NCI-H774 (cell line): Measurements from ENCODE around the gene TNPO2.
"Not testable (repeated sequence)": the region's sequence is repeated elsewhere in the genome, so short reads cannot be mapped to it uniquely, and the experiment has no call there.

Experiments used
- DNase-seq: peaks from one replicate; lab custom pipeline; 2025; lab: John Stamatoyannopoulos, UW

TNPO2 gene

DNA sequence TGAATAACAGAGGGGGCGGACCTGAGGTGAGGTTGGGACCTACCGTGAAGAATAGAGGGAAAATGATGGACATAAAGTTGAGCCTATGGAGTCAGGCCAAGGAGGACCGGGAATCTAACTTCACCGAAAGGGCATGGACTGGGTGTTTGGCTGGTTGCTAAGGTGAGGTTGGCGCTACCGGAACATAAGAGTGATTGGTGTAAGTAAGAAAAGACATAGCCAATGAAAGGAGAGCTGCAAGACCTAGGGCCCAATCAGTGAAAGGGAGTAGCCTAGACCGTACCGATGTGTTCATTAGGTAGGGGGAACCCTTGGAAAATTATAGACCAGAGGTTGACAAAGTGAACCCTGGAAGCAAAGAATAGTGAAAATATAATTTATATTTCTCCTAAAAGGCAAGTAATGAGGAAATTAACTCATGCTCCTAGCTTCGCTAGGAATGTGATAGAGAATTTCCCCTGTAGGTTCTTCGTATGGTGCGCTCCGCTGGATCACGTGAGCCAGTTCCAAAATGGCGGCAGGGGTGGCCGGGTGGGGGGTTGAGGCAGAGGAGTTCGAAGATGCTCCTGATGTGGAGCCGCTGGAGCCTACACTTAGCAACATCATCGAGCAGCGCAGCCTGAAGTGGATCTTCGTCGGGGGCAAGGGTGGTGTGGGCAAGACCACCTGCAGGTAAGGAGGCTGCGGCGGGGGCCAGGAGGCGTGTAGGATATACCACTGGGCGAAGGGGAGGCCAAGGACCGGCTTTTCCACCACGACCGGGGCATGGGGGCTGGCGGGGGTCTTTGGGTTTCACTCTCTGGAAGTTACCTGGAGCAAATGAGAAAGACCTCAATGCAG is 13.5 kb upstream of the TNPO2 start, which contains the start of gene GET3:
Gene GET3 (plus strand): TSS at position 503 of the 840 bp plus-strand sequence. CDS start 9 bp downstream, at position 512.
- peak; percentile 99 for DNase-seq

DNA sequence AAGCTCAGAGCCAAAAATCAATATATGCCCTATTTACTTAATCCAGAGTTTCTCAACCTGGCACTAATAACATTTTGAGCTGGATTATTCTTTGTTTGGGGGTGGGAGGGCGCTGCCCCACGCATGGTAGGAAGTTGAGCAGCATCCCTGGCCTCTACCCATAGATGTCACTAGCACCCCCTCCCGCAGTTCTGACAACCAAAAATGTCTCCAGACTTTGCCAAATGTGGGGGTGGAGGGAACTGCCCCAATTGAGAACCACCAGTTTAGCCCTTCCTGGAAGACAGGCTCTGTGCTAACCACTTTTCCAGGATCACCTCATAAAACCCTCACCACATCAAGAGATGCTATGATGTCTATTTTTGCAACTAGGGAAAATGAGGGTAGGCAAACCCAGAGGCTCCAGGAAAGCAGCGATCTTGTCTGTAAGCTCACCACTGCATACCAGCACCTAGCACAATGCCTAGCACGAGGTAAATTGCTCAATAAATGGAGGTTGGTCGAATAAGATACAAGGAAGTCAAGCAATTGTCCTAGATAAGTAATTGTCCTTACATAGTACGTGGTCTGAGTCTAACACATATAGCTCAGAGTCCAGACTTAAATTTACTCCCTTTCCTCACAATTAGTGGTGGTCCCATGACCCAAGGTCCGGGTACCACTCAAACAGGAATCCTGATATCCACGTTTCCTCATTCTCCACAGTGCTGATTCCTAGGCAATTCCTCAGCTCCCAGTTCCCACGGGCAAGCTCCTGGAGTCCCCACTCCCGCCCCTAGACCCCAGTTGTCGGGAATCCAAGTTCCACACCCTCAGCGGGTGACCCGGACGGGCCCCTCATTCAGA is 9.9 kb upstream of the TNPO2 start:
- DNase-seq = no peak

DNA sequence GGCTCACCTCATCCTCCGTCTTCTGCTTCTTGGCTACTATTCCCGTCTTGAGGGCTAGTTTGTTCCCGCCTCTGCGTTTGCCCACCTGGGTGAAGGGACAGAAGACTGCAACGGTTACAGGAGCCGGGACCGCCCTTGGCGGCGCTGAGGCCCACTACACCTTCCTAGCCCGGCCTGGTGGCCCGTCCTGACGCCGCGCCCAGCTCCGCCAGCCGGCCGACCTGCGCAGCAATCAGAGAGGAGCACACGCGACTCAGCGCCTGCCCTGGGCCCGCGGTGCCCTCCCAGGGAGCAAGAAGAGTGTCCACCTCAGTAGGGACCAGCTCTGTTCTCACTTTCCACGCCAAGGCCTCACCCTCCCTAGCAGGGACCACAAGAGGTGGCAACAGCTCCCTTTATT is 7.6 kb upstream of the TNPO2 start:
- DNase-seq = no peak

DNA sequence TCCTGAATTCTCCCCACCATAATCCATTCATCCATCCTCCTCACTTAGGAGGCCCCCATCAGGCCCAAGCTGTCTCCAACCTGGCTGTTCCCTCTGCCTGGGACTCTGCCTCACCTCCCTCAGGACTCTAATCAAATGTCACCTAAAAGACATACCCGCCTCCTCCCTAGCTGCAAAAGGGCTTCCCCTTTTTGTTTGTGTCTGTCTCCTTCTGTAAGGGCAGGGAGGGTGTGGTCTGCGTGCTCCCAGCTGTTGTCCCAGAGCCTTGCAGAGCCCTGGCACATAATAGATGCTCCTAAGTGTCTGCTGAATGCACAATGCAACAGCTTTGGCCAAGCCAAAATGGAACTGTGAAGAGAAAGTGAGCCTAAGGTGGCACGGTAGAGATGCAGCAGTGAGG is 6.3 kb upstream of the TNPO2 start:
- DNase-seq = no peak

DNA sequence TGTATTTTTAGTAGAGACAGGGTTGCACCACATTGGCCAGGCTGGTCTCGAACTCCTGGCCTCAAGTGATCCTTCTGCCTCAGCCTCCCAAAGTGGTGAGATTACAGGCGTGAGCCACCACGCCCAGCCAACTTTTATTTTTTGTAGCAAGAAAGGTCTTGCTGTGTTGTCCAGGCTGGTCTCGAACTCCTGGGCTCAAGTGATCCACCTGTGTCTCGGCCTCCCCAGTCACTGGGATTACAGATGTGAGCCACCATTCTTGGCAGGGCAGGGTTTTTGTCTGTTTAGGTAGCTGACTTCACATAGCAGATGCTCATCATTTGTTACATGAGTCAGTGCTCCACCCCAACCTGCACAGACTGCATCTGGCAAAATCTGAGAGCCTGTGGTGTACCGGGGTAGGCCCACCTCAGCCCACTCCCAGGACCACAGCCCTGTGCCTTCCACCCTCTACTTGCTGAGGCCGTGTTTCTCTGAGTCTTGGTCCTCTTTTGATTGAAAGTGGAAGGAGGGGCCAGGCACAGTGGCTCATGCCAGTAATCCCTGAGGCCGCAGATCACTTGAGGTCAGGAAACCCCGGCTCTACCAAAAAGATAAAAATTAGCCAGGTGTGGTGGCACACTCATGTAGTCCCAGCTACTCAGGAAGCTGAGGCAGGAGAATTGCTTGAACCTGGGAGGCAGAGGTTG is 4.2 kb upstream of the TNPO2 start:
- no peak for DNase-seq

DNA sequence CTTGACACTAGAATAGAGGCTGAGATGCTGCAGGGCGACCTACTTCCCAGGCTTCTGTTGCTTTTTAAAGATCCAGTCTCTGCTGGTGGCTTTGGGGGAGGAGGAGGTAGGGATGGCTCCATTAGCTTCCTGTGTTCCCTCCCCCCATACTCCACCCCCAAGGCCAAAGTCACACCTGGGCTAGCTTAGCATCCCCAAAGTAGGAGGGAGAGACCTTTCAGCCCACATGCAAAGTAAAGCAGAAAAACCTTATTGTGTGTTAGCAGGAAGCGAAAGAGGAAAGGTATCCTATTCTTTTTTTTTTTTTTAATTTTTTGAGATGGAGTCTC is 3.2 kb upstream of the TNPO2 start:
- no peak for DNase-seq

DNA sequence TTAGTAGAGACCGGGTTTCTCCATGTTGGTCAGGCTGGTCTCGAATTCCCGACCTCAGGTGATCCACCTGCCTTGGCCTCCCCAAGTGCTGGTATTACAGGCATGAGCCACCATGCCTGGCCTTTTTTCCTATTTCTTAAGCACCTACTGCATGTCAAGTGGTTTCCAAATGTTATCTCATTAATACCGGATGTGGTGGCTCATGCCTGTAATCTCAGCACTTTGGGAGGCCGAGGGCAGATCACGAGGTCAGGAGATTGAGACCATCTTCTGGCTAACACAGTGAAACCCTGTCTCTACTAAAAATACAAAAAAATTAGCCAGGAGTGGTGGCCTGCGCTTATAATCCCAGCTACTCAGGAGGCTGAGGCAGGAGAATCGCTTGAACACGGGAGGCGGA is 1.9 kb upstream of the TNPO2 start:
- not testable (repeated sequence) for DNase-seq

DNA sequence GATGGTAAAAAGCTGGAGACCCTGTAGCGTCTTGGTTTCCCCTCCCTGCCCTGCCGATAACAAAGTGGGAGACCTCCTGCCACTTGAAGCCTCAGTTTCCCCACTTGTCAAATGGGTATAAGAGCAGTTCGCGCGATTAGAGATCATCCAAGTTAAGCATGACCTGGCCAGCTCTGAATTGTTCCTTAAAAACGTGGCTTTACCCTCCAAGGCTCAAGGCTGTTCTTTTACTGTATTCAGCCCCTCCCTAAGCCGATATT is 421 bp downstream of the TNPO2 start:
- DNase-seq = no peak

DNA sequence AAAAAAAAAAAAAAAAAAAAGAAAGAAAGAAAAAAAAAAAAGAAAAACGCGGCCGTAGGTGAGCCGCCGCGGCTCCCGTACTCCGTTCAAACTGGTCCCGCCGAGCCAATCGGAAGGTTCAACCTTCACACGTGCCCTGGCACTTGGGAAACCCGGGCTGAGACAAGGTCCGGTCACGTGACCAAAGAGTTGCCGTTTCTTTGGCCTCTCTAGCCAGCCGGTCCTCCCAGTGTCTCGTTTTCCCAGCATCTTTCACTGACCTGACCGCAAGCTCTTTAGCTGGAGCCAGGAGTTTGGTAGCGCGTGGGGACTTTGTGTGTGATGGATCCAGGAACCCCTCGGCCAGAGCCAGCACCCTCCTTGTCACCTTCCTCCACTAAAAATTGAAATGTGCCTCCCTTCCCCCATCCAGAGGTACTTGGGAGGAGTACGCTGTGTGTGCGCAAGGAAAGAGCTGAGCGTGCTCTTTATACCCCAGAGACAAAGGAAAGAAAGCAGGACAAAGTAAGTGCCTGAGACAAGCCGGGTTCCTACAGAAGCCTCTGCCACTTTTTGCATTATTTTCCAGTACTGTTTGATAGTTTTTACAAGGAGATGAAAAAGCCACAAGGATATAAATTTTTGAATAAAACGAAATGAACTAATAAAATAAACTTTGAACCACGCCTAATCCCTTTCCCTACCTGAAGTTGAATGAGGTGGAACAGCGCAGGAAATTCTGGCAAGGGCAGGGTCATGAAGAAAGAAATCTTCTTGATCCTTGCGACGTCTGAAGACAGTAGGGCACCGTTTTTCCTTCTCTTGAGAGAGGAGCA is 959 bp downstream of the TNPO2 start:
- peak; percentile 98 for DNase-seq

DNA sequence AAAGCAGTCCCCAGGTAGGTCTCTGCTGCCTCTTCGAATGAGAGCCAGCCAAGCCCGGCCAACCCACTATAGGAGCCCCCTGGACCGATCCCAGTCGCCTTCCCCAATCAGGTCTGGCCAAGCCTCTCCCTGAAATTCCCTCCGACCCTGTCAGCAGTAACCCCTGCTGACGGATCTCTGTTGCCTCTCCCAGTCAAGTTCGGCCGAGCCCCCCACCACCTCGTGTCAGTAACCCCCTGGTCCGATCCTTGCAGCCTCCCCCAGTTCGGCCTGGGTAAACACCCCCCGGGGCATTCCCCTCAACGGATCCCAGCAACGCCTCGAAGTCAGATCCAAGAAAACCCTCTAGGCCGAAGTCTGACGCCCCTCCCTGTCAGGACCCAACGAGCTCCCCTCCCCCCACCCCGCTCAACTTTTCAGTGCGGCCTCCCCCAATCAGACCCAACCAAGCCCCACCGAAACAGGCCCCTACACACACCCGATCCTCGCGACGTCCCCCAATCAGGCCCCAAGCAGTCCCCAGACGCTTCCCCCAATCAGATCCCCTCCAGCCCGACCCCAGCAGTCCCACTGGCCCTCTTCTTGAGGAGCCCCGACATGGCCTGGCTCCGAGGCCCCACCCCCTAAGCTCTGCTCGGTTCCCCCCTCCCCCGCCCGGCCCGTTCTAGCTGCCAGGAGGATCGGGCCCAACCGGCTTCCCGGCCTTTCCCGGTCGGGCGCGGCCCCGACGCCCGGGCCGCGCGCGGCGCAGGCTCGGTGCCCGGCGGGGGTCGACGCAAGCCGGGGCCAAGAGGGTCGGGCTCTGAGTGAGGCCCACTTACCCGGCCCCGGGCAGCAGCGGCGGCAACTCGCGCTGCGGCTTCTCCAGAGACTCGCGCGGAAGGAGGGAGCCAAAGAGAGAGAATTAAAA is 1.8 kb downstream of the TNPO2 start:
- peak; percentile 57 for DNase-seq

DNA sequence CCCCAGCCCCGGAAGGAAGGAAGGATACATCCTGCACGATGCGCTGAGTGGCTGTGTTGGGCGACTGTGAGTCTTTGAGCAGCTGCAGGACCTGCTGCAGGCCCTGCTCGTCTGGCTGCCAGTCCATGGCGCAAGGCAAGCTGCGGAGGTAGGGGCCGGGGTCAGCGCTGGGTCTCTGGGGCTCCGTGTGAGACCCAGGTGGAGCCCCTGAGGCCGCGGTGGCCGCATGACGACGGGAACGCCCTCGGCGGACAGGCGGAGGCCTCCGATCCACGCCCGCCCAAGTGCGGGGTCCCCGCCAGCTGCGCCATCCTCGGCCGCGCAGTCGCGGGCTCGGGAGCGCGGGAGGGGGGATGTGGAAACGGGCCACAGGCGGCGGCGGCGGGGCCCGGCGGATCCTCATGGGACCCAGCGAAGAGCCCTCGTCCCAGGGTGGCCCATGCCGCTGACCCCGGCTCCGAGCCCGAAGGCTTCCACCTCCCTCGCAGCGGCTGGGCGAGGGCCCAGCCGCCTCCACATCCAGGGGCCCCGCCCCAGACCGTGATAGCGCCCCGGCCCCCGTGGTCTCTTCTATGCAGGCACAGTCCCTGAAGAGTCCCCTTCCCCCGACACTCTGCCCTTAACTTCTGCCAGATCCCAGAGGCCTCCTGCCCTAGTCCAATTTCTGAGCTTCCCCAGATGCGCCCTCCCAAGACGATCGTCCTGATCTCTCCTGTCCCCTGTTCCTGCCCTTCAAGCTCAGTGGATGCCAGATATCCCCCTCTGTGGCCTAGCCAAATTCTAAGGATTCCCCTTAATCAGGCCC is 2.7 kb downstream of the TNPO2 start:
- DNase-seq = no peak

DNA sequence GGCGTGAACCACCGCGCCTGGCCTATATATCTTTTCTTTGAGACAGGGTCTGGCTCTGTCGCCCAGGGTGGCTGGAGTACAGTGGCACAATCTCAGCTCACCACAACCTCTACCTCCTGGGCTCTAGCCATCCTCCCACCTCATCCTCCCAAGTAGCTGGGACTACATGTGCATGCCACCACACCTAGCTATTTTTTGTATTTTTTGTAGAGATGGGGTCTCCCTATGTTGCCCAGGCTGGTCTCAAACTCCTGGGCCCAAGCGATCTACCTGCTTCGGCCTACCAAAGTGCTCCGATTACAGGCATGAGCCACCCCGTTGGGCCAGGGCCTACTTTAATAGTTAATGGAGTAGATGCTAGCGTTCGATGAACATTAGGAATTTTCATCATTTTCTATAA is 3.4 kb downstream of the TNPO2 start:
- no peak for DNase-seq

DNA sequence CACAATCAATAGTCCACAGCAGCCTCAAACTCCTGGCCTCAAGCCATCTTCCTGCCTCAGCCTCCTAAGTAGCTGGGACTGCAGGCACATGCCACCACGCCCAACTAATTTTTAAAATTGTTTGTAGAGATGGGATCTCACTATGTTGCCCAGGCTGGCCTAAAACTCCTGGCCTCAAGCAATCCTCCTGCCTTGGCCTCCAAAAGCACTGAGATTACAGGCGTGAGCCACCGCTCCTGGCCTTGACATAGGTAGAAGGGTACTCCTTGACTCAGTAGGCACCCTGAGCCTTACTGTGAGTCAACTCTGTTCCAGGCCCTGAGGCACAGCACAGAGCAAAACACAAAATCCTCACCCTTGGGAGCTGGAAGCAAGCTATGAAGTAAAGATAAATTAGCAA is 7.8 kb downstream of the TNPO2 start:
- DNase-seq = no peak

DNA sequence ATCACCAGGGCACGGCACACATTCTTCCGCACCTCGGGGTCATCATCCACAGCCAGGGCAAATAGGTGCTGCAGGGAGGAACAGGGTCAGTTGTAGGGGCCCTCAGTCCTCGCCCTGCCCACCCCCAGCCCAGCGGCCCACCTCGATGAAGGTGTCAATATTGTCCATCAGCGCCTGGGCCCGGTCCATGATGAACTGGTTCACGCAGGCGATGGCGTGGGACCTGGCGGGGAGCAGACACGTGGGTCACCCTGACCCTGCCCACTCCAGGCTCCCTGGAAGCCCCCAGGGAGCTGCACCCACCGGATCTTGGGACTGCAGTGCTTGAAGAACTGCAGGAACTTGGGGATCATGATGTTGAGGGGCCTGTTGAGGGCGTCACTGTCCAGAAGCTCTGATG is 8.6 kb downstream of the TNPO2 start:
- no peak for DNase-seq

DNA sequence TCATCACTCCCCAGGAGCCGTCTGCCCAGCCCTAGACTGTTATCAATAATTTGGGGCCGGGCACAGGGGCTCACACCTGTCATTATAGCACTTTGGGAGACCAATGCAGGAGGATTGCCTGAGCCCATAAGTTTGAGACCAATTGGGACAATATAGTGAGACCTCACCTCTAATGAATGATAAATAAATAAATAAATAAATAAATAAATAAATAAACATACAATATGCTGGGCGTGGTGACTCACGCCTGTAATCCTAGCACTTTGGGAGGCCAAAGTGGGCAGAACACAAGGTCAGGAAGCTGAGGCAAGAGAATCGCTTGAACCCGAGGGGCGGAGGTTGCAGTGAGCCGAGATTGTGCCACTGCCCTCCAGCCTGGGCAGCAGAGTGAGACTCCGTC is 10.4 kb downstream of the TNPO2 start:
- not testable (repeated sequence) for DNase-seq

DNA sequence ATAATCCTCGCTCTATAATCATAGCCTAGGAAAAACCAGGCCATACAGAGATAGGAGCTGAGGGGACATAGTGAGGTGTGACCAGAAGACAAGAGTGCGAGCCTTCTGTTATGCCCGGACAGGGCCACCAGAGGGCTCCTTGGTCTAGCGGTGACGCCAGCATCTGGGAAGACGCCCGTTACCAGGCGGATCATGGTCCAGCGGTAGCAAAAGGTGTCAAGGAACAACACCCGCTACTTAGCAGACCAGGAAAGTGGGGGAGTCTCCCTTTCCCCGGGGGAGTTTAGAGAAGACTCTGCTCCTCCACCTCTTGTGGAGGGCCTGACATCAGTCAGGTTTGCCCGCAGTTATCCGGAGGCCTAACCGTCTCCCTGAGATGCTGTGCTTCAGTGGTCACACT is 11.7 kb downstream of the TNPO2 start:
- not testable (repeated sequence) for DNase-seq

DNA sequence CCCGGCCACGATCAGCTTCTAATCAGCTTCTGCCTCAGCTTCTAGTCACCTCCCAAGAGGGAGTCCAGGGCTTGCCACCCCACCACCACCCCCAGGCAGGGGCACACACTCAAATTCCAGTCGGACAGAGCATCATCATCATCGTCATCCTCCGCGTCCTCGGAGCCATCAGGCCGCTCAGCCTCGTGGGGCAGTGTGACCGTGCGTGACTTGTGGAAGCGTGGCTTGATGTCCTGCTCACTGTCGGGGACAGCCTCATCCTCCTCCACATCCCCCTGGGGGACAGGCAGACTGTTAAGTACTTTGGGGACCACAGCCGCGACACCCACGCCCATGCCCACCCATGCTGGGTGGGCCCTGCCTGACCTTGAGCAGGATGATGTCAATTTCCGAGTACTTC is 12.5 kb downstream of the TNPO2 start:
- no peak for DNase-seq

DNA sequence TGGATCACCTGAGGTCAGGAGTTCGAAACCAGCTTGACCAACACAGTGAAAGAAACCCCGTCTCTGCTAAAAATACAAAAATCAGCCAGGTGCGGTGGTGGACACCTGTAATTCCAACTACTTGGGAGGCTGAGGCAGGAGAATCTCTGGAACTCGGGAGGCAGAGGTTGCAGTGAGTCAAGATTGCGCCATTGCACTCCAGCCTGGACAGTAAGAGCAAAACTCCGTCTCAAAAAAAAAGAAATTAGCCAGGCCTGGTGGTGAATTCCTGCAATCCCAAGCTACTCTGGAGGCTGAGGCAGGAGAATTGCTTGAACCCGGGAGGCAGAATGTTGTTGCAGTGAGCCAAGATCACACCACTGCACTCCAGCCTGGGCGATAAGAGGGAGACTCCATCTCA is 15.1 kb downstream of the TNPO2 start:
- no peak for DNase-seq

DNA sequence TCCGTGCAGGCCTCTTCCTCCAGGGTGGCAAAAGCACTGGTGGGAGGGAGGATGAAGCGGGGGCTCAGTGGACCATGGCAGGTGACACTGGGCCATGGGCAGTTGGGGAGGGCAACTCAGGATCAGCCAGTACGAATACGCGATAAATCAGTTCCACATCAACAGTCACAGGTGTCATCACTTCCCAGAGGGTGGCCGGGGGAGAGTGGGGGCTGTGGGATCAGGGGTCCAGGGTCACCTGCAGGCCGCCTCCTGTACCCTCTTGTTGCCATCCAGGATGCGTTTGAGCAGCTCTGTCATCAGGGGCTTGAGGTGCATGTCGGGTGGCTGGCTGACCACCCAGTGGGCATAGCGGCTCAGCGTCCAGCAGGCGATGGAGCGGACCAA is 17.4 kb downstream of the TNPO2 start:
- no peak for DNase-seq

DNA sequence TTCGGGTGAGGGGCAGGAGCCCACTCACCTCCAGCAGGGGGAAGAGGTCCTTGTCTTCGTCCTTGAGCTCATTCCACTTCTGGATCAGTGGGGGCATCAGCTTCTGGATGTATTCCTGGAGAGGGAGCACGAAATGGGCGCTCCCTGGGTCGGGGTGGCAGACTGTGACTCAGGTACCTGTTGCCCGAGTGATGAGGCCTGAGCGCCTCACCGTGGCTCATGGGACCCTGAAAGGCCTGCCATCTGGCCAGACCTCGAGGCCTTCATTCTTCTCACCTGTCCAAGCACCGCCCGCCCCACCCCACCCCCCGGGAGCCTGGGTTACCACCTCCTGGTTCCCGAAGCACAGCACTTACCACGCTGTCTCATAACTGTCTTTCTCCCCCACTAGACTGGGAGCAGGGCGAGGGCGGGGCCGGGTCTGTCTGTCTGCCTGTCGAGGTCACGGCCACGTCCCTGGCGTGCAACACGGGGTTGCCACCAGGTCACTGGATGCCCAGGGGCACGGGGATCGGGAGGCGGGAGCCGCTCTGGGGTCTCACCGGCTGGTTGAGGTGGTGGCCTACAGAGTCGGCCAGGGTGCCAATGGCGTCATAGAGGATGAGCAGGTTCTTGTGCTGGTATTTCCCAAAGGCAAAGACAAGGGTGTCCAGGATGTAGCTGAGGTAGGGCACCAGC is 17.9 kb downstream of the TNPO2 start:
- DNase-seq = no peak
